NCI-H2196 (cell line): ENCODE results near the gene YPEL3.

Experiments used
- DNase-seq: peaks from one replicate; lab custom pipeline; 2025; ENCODE audit not compliant: unreplicated experiment; lab: John Stamatoyannopoulos, UW

Gene YPEL3

GRCh38 chr16:30052671-30053372 is 43.2 kb downstream of the YPEL3 start:
- DNase-seq = peak; percentile 96

GRCh38 chr16:30051518-30051917 is 44.5 kb downstream of the YPEL3 start:
- DNase-seq = no peak

- no peak for DNase-seq
Observed at GRCh38 chr16:30049871-30050270, 46.1 kb downstream of the YPEL3 start.

- no peak for DNase-seq
Observed at GRCh38 chr16:30046588-30046987, 49.4 kb downstream of the YPEL3 start.

- DNase-seq = no peak
Observed at GRCh38 chr16:30046178-30046577, 49.8 kb downstream of the YPEL3 start.
